GM12865 (cell line): ENCODE data around the gene MRPL51.

Experiments used
- DNase-seq: peaks from one replicate; pipeline ENCODE4 v3.0.0; 2010; ENCODE audit warnings: low read depth
- H3K4me3 ChIP-seq: 2 replicates; pipeline ENCODE4 v1.5.1; 2011; ENCODE audit warnings: mild to moderate bottlenecking, low read depth, low read length, control low read depth
- TF ChIP-seq, protein P1 (sequence below): IDR thresholded peaks from 2 replicates; pipeline ENCODE4 v1.5.1; 2011; ENCODE audit warnings: low read length, control low read depth, low read depth, inconsistent platforms; ENCODE audit not compliant: insufficient read depth; ENCODE audit errors: missing control alignments

The MRPL51 gene

DNA sequence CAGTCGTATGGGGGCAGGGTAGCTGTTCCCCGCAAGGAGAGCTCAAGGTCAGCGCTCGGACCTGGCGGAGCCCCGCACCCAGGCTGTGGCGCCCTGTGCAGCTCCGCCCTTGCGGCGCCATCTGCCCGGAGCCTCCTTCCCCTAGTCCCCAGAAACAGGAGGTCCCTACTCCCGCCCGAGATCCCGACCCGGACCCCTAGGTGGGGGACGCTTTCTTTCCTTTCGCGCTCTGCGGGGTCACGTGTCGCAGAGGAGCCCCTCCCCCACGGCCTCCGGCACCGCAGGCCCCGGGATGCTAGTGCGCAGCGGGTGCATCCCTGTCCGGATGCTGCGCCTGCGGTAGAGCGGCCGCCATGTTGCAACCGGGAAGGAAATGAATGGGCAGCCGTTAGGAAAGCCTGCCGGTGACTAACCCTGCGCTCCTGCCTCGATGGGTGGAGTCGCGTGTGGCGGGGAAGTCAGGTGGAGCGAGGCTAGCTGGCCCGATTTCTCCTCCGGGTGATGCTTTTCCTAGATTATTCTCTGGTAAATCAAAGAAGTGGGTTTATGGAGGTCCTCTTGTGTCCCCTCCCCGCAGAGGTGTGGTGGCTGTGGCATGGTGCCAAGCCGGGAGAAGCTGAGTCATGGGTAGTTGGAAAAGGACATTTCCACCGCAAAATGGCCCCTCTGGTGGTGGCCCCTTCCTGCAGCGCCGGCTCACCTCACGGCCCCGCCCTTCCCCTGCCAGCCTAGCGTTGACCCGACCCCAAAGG is 42.1 kb upstream of the MRPL51 start:
- DNase-seq: peak; percentile 80

DNA sequence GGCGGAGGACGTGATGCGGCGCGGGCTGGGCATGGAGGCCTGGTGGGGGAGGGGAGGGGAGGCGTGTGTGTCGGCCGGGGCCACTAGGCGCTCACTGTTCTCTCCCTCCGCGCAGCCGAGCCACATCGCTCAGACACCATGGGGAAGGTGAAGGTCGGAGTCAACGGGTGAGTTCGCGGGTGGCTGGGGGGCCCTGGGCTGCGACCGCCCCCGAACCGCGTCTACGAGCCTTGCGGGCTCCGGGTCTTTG is 41.6 kb upstream of the MRPL51 start:
- peak overlapping the region; percentile 92 for H3K4me3 ChIP-seq
- TF ChIP-seq, protein P1, sequence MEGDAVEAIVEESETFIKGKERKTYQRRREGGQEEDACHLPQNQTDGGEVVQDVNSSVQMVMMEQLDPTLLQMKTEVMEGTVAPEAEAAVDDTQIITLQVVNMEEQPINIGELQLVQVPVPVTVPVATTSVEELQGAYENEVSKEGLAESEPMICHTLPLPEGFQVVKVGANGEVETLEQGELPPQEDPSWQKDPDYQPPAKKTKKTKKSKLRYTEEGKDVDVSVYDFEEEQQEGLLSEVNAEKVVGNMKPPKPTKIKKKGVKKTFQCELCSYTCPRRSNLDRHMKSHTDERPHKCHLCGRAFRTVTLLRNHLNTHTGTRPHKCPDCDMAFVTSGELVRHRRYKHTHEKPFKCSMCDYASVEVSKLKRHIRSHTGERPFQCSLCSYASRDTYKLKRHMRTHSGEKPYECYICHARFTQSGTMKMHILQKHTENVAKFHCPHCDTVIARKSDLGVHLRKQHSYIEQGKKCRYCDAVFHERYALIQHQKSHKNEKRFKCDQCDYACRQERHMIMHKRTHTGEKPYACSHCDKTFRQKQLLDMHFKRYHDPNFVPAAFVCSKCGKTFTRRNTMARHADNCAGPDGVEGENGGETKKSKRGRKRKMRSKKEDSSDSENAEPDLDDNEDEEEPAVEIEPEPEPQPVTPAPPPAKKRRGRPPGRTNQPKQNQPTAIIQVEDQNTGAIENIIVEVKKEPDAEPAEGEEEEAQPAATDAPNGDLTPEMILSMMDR: no peak
- no peak for DNase-seq

More for the DNA sequence above, 42.1 kb upstream of the MRPL51 start:
- peak overlapping the region; percentile 92 for H3K4me3 ChIP-seq
- TF ChIP-seq, protein P1: no peak

DNA sequence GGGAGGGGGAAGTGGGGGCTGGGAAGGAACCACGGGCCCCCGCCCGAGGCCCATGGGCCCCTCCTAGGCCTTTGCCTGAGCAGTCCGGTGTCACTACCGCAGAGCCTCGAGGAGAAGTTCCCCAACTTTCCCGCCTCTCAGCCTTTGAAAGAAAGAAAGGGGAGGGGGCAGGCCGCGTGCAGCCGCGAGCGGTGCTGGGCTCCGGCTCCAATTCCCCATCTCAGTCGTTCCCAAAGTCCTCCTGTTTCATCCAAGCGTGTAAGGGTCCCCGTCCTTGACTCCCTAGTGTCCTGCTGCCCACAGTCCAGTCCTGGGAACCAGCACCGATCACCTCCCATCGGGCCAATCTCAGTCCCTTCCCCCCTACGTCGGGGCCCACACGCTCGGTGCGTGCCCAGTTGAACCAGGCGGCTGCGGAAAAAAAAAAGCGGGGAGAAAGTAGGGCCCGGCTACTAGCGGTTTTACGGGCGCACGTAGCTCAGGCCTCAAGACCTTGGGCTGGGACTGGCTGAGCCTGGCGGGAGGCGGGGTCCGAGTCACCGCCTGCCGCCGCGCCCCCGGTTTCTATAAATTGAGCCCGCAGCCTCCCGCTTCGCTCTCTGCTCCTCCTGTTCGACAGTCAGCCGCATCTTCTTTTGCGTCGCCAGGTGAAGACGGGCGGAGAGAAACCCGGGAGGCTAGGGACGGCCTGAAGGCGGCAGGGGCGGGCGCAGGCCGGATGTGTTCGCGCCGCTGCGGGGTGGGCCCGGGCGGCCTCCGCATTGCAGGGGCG is 41.0 kb upstream of the MRPL51 start, which contains the start of gene GAPDH:
Gene GAPDH, plus strand, starts transcription at position 595 of the 772 bp plus-strand sequence. CDS start 316 bp downstream, outside the sequence.
- TF ChIP-seq, protein P1: no peak
- DNase-seq: peak; percentile 98
- peak within 1 kb of the TSS; percentile 92 for H3K4me3 ChIP-seq

DNA sequence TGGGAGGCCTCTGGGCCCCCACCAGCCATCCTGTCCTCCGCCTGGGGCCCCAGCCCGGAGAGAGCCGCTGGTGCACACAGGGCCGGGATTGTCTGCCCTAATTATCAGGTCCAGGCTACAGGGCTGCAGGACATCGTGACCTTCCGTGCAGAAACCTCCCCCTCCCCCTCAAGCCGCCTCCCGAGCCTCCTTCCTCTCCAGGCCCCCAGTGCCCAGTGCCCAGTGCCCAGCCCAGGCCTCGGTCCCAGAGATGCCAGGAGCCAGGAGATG is 40.5 kb upstream of the MRPL51 start:
- peak overlapping the region; percentile 92 for H3K4me3 ChIP-seq
- no peak for DNase-seq
- TF ChIP-seq, protein P1: no peak

DNA sequence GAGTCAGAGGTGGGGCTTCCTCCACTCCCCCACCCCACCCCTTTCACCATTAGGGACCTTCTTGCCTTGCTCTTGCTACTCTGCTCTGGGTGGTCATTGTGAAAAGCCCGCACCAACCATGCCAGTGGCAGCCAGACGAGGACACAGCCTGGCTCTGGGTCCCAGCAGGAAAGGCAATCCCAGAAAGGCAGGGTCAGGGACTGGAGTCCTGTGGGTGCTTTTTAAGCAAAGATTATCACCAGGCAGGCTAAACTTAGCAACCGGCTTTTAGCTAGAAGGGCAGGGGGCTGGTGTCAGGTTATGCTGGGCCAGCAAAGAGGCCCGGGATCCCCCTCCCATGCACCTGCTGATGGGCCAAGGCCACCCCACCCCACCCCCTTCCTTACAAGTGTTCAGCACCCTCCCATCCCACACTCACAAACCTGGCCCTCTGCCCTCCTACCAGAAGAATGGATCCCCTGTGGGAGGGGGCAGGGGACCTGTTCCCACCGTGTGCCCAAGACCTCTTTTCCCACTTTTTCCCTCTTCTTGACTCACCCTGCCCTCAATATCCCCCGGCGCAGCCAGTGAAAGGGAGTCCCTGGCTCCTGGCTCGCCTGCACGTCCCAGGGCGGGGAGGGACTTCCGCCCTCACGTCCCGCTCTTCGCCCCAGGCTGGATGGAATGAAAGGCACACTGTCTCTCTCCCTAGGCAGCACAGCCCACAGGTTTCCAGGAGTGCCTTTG is 40.0 kb upstream of the MRPL51 start:
- TF ChIP-seq, protein P1: no peak
- DNase-seq: peak; percentile 71

DNA sequence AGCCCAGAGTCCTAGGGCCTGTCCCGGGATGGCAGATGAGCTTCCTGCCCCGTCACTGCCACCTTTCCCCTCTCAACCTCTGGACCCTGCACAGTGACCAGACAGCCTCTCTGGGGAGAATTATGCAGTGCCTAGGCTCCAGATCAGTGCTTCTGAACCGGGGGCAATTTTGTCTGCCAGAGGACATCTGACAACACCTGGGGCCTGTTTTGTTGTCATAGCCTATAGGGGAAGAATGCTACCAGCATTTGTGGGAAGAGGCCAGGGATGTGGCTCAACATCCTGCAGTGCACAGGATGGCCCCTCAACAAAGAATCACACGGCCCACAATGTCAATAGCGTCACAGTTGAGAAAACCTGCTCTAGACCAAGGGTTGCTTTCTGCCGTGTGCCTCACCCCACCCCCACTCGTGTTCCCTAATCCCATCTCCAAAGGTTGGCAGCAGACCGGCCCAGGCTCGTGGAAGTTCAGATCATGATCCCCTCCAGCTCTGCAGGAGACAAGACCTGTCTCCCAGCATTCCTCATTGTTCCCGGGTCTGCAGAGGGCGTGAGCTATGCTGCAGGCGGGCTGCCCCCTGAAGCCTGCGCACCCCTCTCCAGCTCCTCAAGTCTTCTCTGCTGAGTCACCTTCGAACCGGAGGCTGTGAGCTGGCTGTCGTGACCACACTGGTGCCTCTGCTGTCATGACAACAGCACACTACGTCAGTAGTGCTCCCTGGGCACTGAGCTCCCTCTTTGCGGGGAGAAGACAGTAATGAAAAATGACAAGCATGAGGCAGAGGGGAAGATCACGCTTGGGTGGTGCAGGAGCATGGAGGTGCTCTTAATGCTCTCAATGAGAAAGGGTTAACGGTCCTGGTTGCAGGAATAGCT is 39.2 kb upstream of the MRPL51 start:
- peak; percentile 91 for DNase-seq

More for the DNA sequence above, 40.0 kb upstream of the MRPL51 start:
- peak overlapping the region; percentile 92 for H3K4me3 ChIP-seq

More for the DNA sequence above, 39.2 kb upstream of the MRPL51 start:
- TF ChIP-seq, protein P1: no peak
- peak overlapping the region; percentile 92 for H3K4me3 ChIP-seq
